GM20431 (cell line): ENCODE measurements around the gene SGCA.

ENCODE experiments used
- in situ Hi-C: fragments of 300-500 bp; cut with MseI, MboI; formaldehyde crosslinking; loops from one replicate; pipeline ENCODE4 v1.15.0; 2020; ENCODE audit warnings: low sequenced_read_pairs; ENCODE audit not compliant: unreplicated experiment

SGCA gene

GRCh38 chr17:50148226-50149090, 17.3 kb upstream of the SGCA start:
- in situ Hi-C loops, result no loop called here

GRCh38 chr17:50149091-50149416, 16.8 kb upstream of the SGCA start:
- in situ Hi-C loops, result no loop called here

GRCh38 chr17:50149417-50150353, 16.1 kb upstream of the SGCA start:
- in situ Hi-C loops, result no loop called here

GRCh38 chr17:50150354-50151040, 15.3 kb upstream of the SGCA start, which contains the start of gene PPP1R9B:
Gene PPP1R9B (minus strand): TSS chr17:50150677. CDS start chr17:50150513, 164 bp downstream.
- in situ Hi-C loops, result no loop called here

GRCh38 chr17:50151041-50151936, 14.5 kb upstream of the SGCA start:
- in situ Hi-C loops, result no loop called here

GRCh38 chr17:50151937-50152547, 13.8 kb upstream of the SGCA start:
- in situ Hi-C loops, result no loop called here

- in situ Hi-C loops, result no loop called here
Observed at GRCh38 chr17:50152736-50153135, 13.1 kb upstream of the SGCA start.

- in situ Hi-C loops, result no loop called here
Observed at GRCh38 chr17:50153650-50154575, 11.9 kb upstream of the SGCA start.

- in situ Hi-C loops, result no loop called here
Observed at GRCh38 chr17:50154604-50155003, 11.2 kb upstream of the SGCA start.

- in situ Hi-C loops, result no loop called here
Observed at GRCh38 chr17:50155115-50155819, 10.5 kb upstream of the SGCA start.

- in situ Hi-C loops, result no loop called here
Observed at GRCh38 chr17:50157891-50158290, 7.9 kb upstream of the SGCA start.

- in situ Hi-C loops, result no loop called here
Observed at GRCh38 chr17:50161023-50161910, 4.5 kb upstream of the SGCA start.

GRCh38 chr17:50161911-50162288, 3.9 kb upstream of the SGCA start:
- in situ Hi-C loops, result no loop called here

- in situ Hi-C loops, result no loop called here
Observed at GRCh38 chr17:50162466-50163254, 3.1 kb upstream of the SGCA start.

GRCh38 chr17:50163843-50164696, 1.7 kb upstream of the SGCA start:
- in situ Hi-C loops, result no loop called here
